Mucosa of descending colon (tissue), 3 donors: ENCODE measurements around the gene DENND2A. TPM values are rescaled to one million over a fixed set of nuclear protein-coding genes. Genes with fewer than 3 reads are reported as not detected.
"Not testable (repeated sequence)": the region's sequence is repeated elsewhere in the genome, so short reads cannot be mapped to it uniquely, and the experiment has no call there.

Source experiments
- ATAC-seq: fragments of 200-7000 bp; cut with Tn5 transposase; one replicate; pipeline ENCODE4 v1.9.1; 2020; ENCODE audit warnings: mild to moderate bottlenecking, moderate library complexity
- DNase-seq, 3 donors: peaks; one replicate each; pipeline ENCODE4 v3.0.0-alpha.2; 2020
- H3K36me3 ChIP-seq: fragments of 200-600 bp; one replicate; pipeline ENCODE4 v1.8.0; 2021; ENCODE audit warnings: low read depth, mild to moderate bottlenecking
- H3K4me1 ChIP-seq: fragments of 200-600 bp; one replicate; pipeline ENCODE4 v1.8.0; 2021; ENCODE audit warnings: low read depth, mild to moderate bottlenecking
- H3K4me3 ChIP-seq: fragments of 200-600 bp; one replicate; pipeline ENCODE4 v1.8.0; 2021; ENCODE audit warnings: mild to moderate bottlenecking
- H3K9me3 ChIP-seq: fragments of 200-600 bp; one replicate; pipeline ENCODE4 v1.8.0; 2021; ENCODE audit warnings: mild to moderate bottlenecking
- CTCF ChIP-seq: fragments of 200-600 bp; IDR thresholded peaks from one replicate; pipeline ENCODE4 v1.8.0; 2022; ENCODE audit warnings: antibody characterized with exemption, mild to moderate bottlenecking
- intact Hi-C, 2 donors: fragments of 100-400 bp; cut with DNase I in 1 of 2; cut with micrococcal nuclease in 1 of 2; formaldehyde crosslinking; loops; one replicate each; pipeline versions ENCODE4 v1.11.0 to v1.11.1; 2022; cut with DNase I, micrococcal nuclease
- total RNA-seq, 3 donors: library from RNA; stranded (reverse); fragmentation: NEBNext Ultra II Directional in 2 of 3; extraction: Animal tissue kit (Norgen Biotek cat#: 25700) in 2 of 3; gene quantifications; one replicate each; pipeline versions ENCODE4 v1.2.1 to v1.2.4, GENCODE V29; 2021 to 2023
- donor health status: DM: no; HTN: no; CAD: no; lungs with moderate emphysema.
- donor health status: DM: no; HTN: no; CAD: no.
- donor health status: DM: no; HTN: yes; CAD: no.

Gene DENND2A
- total RNA-seq, 3 donors from 2014 or later, result 8.4 to 17.7 (median 10.1) TPM

DNA sequence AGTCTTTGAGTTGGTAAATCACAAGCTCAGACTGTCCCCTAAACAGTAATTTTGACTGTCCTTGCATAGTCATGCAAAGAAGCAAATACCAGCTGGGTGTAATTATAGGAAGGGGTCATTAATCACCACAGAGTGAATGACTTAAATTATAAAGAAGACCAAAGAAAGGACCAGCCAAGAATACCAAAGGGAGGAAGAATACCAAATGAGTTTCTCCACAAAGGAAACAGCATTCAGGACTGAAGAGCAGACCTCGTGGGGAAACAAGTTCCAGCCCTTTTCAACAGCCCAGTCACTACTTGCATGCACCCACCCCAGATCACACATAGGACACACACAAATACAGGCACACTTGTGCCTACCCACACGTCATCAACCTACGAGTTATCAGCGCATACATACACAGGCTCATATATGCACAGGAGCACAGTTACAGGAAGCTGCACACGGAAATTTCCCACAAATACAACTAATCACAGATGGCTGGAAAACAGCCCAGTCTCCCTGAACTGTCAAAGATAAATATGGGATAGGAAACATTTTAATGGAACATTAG is 77.6 kb downstream of the DENND2A start:
- Histone ChIP-seq H3K9me3 (no peaks in the 10 kb centered on the region), H3K4me1 (no peaks in the 10 kb centered on the region), H3K36me3 (no peaks in the 10 kb centered on the region), H3K4me3 (no peak overlapping the region)
- no peak for TF ChIP-seq CTCF
- no peak for DNase-seq
- intact Hi-C loops, result no loop called here
- ATAC-seq, result no peak

DNA sequence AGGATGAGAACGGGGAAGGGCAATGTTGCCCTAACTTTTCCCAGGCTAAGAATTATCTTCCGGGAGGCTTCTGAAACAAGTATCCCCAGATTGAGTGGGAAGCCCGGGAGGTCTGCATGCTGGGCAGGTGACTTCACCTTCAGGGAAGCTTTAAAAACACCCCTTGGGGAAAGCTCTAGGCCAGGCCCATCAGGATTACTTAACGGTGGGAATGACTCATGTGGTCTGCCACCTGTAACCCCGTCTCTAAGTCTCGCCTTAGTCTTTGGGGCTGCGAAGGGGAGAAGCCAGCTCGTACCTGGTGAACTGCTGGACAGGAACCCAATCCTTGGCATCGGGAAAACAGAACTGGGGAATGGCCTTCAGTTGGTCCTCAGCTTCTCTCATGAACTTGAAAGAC is 81.2 kb downstream of the DENND2A start:
- H3K4me1 ChIP-seq, result no peaks in the 10 kb centered on the region
- H3K4me3 ChIP-seq, result no peak overlapping the region
- TF ChIP-seq CTCF, result no peak
- DNase-seq, result no peak
- no peak for ATAC-seq
- H3K36me3 ChIP-seq, result no peaks in the 10 kb centered on the region
- intact Hi-C loops, result no loop called here
- H3K9me3 ChIP-seq, result no peaks in the 10 kb centered on the region

DNA sequence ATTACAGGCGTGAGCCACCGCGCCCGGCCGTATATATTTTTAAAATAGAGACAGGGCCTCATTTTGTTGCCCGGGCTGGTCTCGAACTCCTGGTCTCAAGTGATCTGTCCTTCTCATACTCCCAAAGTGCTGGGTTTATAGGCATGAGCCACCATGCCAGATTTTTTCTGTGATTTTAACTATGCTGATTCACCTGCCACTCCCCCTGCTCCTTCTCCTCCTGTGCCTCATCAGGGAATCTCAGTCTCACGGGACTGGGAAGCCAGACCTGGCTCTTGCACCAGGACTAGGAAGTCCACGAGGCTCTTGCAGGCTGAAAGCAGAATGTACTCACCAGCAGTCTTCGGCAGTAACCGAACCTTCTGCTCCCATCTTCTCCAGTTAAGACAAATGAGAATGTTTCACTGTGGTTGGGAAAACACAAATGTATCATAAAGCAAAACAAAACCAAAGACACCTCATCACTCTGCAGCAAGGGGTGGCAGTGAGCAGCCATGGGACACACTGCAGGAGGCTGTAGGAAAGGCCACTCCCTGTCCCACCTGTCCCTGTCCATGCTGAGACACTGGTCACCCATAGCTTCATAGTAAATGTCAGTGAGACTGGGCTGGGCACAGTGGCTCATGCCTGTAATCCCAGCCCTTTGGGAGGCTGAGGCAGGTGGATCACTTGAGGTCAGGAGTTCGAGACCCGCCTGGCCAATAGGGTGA is 82.6 kb downstream of the DENND2A start:
- Histone ChIP-seq H3K4me1 (no peaks in the 10 kb centered on the region), H3K9me3 (no peaks in the 10 kb centered on the region), H3K4me3 (no peak overlapping the region), H3K36me3 (no peaks in the 10 kb centered on the region)
- DNase-seq (no peak), ATAC-seq (no peak)
- intact Hi-C loops, result no loop called here
- no peak for TF ChIP-seq CTCF

- H3K4me3 ChIP-seq, result no peak overlapping the region
- DNase-seq (no peak), ATAC-seq (no peak)
- no peak for TF ChIP-seq CTCF
- no peaks in the 10 kb centered on the region for H3K4me1 ChIP-seq
- H3K36me3 ChIP-seq, result no peaks in the 10 kb centered on the region
- intact Hi-C loops, result no loop called here
- no peaks in the 10 kb centered on the region for H3K9me3 ChIP-seq
Observed at GRCh38 chr7:140557069-140557468, 83.5 kb downstream of the DENND2A start.

DNA sequence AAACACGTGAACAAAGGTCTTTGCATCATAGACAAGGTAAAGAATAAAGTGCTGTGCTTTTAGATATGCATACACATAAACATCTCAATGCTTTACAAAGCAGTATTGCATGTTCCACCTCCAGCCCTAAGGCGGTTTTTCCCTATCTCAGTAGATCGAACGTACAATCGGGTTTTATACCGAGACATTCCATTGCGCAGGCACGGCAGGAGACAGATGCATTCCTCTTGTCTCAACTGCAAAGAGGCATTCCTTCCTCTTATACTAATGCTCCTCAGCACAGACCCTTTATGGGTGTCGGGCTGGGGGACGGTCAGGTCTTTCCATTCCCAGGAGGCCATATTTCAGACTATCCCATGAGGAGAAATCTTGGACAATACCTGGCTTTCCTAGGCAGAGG is 87.4 kb downstream of the DENND2A start:
- H3K36me3 ChIP-seq, H3K4me1 ChIP-seq, ATAC-seq, H3K4me3 ChIP-seq, intact Hi-C loops, H3K9me3 ChIP-seq, DNase-seq: not testable (repeated sequence)

GRCh38 chr7:140552240-140552679 is 88.4 kb downstream of the DENND2A start:
- DNase-seq (no peak), ATAC-seq (no peak)
- Histone ChIP-seq H3K4me1 (no peaks in the 10 kb centered on the region), H3K9me3 (no peaks in the 10 kb centered on the region), H3K4me3 (no peak overlapping the region), H3K36me3 (no peaks in the 10 kb centered on the region)
- no peak for TF ChIP-seq CTCF
- intact Hi-C loops, result no loop called here
